Measurements from ENCODE around the gene RINT1.
"Not testable (repeated sequence)": the region's sequence is repeated elsewhere in the genome, so short reads cannot be mapped to it uniquely, and the experiment has no call there.

Gene RINT1

GRCh38 chr7:105594034-105594433, 62.0 kb downstream of the RINT1 start:
- ATAC-seq (ENCODE audit: insufficient read depth, low read depth): no peak
- Histone ChIP-seq H2AFZ (ENCODE audit: low read depth, low read length) (no peak overlapping the region), H3K79me2 (ENCODE audit: insufficient read depth, low read length) (no peaks in the 10 kb centered on the region), H4K20me1 (ENCODE audit: insufficient read depth, low read length) (no peaks in the 10 kb centered on the region), H3K9me3 (ENCODE audit: insufficient read depth, low read length, severe bottlenecking) (no peaks in the 10 kb centered on the region), H3K36me3 (ENCODE audit: insufficient read depth, low read length) (no peaks in the 10 kb centered on the region), H3K4me3 (ENCODE audit: low read depth in 1 of 2, low read length in 2 of 2) (no peak overlapping the region), H3K9ac (ENCODE audit: low read depth, low read length) (no peak overlapping the region), H3K4me2 (ENCODE audit: insufficient read depth, low read length) (no peak overlapping the region), H3K27ac (ENCODE audit: low read length) (no peak overlapping the region), H3K27me3 (ENCODE audit: insufficient read depth, low read length, poor library complexity) (peaks cover 4% of the 10 kb centered on the region), H3K4me1 (ENCODE audit: insufficient read depth, low read length) (peaks cover 3% of the 10 kb centered on the region; the same call in 1 of the 2 replicates)
- TF ChIP-seq EZH2 (IDR thresholded peaks at IDR 0.05; ENCODE audit: borderline replicate concordance, low read depth, low read length, severe bottlenecking): no peak
- no peak for TF ChIP-seq CTCF (IDR thresholded peaks at IDR 0.05; ENCODE audit: borderline replicate concordance, extremely low read depth, low read length, poor library complexity, severe bottlenecking)
- no peak for DNase-seq

- DNase-seq (no peak), ATAC-seq (ENCODE audit: insufficient read depth, low read depth) (no peak)
- no peaks in the 10 kb centered on the region for H3K36me3 ChIP-seq (ENCODE audit: insufficient read depth, low read length)
- H3K4me1 ChIP-seq (ENCODE audit: insufficient read depth, low read length): no peaks in the 10 kb centered on the region
- no peak for TF ChIP-seq EZH2 (IDR thresholded peaks at IDR 0.05; ENCODE audit: borderline replicate concordance, low read depth, low read length, severe bottlenecking)
- no peak for TF ChIP-seq CTCF (IDR thresholded peaks at IDR 0.05; ENCODE audit: borderline replicate concordance, extremely low read depth, low read length, poor library complexity, severe bottlenecking)
- H3K27ac ChIP-seq (ENCODE audit: low read length): no peak overlapping the region
- H3K9ac ChIP-seq (ENCODE audit: low read depth, low read length): no peak overlapping the region
- no peak overlapping the region for H2AFZ ChIP-seq (ENCODE audit: low read depth, low read length)
- H3K79me2 ChIP-seq (ENCODE audit: insufficient read depth, low read length): no peaks in the 10 kb centered on the region
- H3K9me3 ChIP-seq (ENCODE audit: insufficient read depth, low read length, severe bottlenecking): no peaks in the 10 kb centered on the region
- H3K4me3 ChIP-seq (ENCODE audit: low read depth in 1 of 2, low read length in 2 of 2): no peak overlapping the region
- H4K20me1 ChIP-seq (ENCODE audit: insufficient read depth, low read length): no peaks in the 10 kb centered on the region
- peaks cover 4% of the 10 kb centered on the region for H3K27me3 ChIP-seq (ENCODE audit: insufficient read depth, low read length, poor library complexity)
- no peak overlapping the region for H3K4me2 ChIP-seq (ENCODE audit: insufficient read depth, low read length)
These were observed 64.9 kb downstream of the RINT1 start for GRCh38 chr7:105596866-105597265.

- not testable (repeated sequence) for ATAC-seq (ENCODE audit: insufficient read depth, low read depth); H3K36me3 ChIP-seq (ENCODE audit: insufficient read depth, low read length); H3K9ac ChIP-seq (ENCODE audit: low read depth, low read length); H3K79me2 ChIP-seq (ENCODE audit: insufficient read depth, low read length); DNase-seq; H3K4me3 ChIP-seq (ENCODE audit: low read depth in 1 of 2, low read length in 2 of 2); H3K4me2 ChIP-seq (ENCODE audit: insufficient read depth, low read length); H4K20me1 ChIP-seq (ENCODE audit: insufficient read depth, low read length); H2AFZ ChIP-seq (ENCODE audit: low read depth, low read length); H3K27me3 ChIP-seq (ENCODE audit: insufficient read depth, low read length, poor library complexity); H3K4me1 ChIP-seq (ENCODE audit: insufficient read depth, low read length); H3K27ac ChIP-seq (ENCODE audit: low read length); H3K9me3 ChIP-seq (ENCODE audit: insufficient read depth, low read length, severe bottlenecking)
These were observed 67.1 kb downstream of the RINT1 start for GRCh38 chr7:105599080-105599479.

GRCh38 chr7:105599551-105599950, 67.5 kb downstream of the RINT1 start:
- H3K27me3 ChIP-seq (ENCODE audit: insufficient read depth, low read length, poor library complexity): peaks cover 4% of the 10 kb centered on the region
- H3K27ac ChIP-seq (ENCODE audit: low read length): no peak overlapping the region
- no peaks in the 10 kb centered on the region for H4K20me1 ChIP-seq (ENCODE audit: insufficient read depth, low read length)
- no peaks in the 10 kb centered on the region for H3K4me1 ChIP-seq (ENCODE audit: insufficient read depth, low read length)
- H3K4me3 ChIP-seq (ENCODE audit: low read depth in 1 of 2, low read length in 2 of 2): no peak overlapping the region
- TF ChIP-seq CTCF (IDR thresholded peaks at IDR 0.05; ENCODE audit: borderline replicate concordance, extremely low read depth, low read length, poor library complexity, severe bottlenecking): no peak
- no peak for TF ChIP-seq EZH2 (IDR thresholded peaks at IDR 0.05; ENCODE audit: borderline replicate concordance, low read depth, low read length, severe bottlenecking)
- no peak overlapping the region for H3K4me2 ChIP-seq (ENCODE audit: insufficient read depth, low read length)
- no peaks in the 10 kb centered on the region for H3K79me2 ChIP-seq (ENCODE audit: insufficient read depth, low read length)
- ATAC-seq (ENCODE audit: insufficient read depth, low read depth): no peak
- no peaks in the 10 kb centered on the region for H3K36me3 ChIP-seq (ENCODE audit: insufficient read depth, low read length)
- no peak for DNase-seq
- no peak overlapping the region for H3K9ac ChIP-seq (ENCODE audit: low read depth, low read length)
- no peak overlapping the region for H2AFZ ChIP-seq (ENCODE audit: low read depth, low read length)
- no peaks in the 10 kb centered on the region for H3K9me3 ChIP-seq (ENCODE audit: insufficient read depth, low read length, severe bottlenecking)

Data from DND-41 (cell line).